Activated CD8-positive, alpha-beta T cell treated with anti-CD3 and anti-CD28 coated beads for 36 hours (primary cell): ENCODE measurements around the gene CHST8. TPM values are rescaled to one million over a fixed set of nuclear protein-coding genes. Genes with fewer than 3 reads are reported as not detected.
A peak's percentile ranks its signal among the peaks of the same experiment; 100 is the strongest.
"Not testable (repeated sequence)": the region's sequence is repeated elsewhere in the genome, so short reads cannot be mapped to it uniquely, and the experiment has no call there.

Source experiments
- ATAC-seq: fragments of 200-7000 bp; cut with Tn5 transposase; one replicate; pipeline ENCODE4 v1.10.0; 2021; ENCODE audit warnings: mild to moderate bottlenecking, moderate library complexity
- CTCF ChIA-PET: fragments of 350-600 bp; sonication (Branson Sonifier 250); formaldehyde crosslinking; loops from one replicate; lab custom pipeline; 2021; ENCODE audit warnings: antibody characterized with exemption; lab: Charles Lee
- POLR2A ChIA-PET: fragments of 350-600 bp; sonication (Branson Sonifier 250); formaldehyde crosslinking; loops from one replicate; lab custom pipeline; 2021; ENCODE audit warnings: antibody characterized with exemption; lab: Charles Lee
- DNase-seq: peaks from one replicate; pipeline ENCODE4 v3.0.0-alpha.2; 2020
- H3K27ac Mint-ChIP-seq: one replicate; pipeline ENCODE4 v1.8.0; 2021; ENCODE audit warnings: mild to moderate bottlenecking, mixed read lengths
- H3K27me3 Mint-ChIP-seq: one replicate; pipeline ENCODE4 v1.8.0; 2021; ENCODE audit warnings: mixed read lengths
- H3K36me3 Mint-ChIP-seq: one replicate; pipeline ENCODE4 v1.8.0; 2021; ENCODE audit warnings: low read depth, mixed read lengths
- H3K4me1 Mint-ChIP-seq: one replicate; pipeline ENCODE4 v1.8.0; 2021; ENCODE audit warnings: low read depth, mixed read lengths
- H3K4me3 Mint-ChIP-seq: one replicate; pipeline ENCODE4 v1.8.0; 2021; ENCODE audit warnings: mild to moderate bottlenecking, moderate library complexity, mixed read lengths
- H3K9me3 Mint-ChIP-seq: one replicate; pipeline ENCODE4 v1.8.0; 2021; ENCODE audit warnings: mixed read lengths
- CTCF ChIP-seq: fragments of 200-600 bp; IDR thresholded peaks from one replicate; pipeline ENCODE4 v1.8.0; 2022; ENCODE audit warnings: antibody characterized with exemption, mild to moderate bottlenecking
- intact Hi-C: fragments of 100-400 bp; cut with micrococcal nuclease; formaldehyde crosslinking; loops from one replicate; pipeline ENCODE4 v1.10.0; 2022
- total RNA-seq, 2 experiments: library from RNA; stranded (reverse); gene quantifications; one replicate each; pipeline ENCODE4 v1.2.3, GENCODE V29; 2021

The CHST8 gene
- total RNA-seq, 2 experiments from 2014 or later, result not detected

- H3K27ac Mint-ChIP-seq, result no peak overlapping the region
- no peaks in the 10 kb centered on the region for H3K9me3 Mint-ChIP-seq
- CTCF ChIA-PET, result no interaction called here
- no peak overlapping the region for H3K4me3 Mint-ChIP-seq
- H3K36me3 Mint-ChIP-seq, result no peaks in the 10 kb centered on the region
- ATAC-seq (no peak), DNase-seq (no peak)
- no peaks in the 10 kb centered on the region for H3K4me1 Mint-ChIP-seq
- TF ChIP-seq CTCF, result no peak
- H3K27me3 Mint-ChIP-seq, result peaks cover 5% of the 10 kb centered on the region
- intact Hi-C loops, result no loop called here
- POLR2A ChIA-PET, result no interaction called here
Observed at GRCh38 chr19:33813391-33814101, 191.8 kb downstream of the CHST8 start.

GRCh38 chr19:33814181-33815165 is 192.7 kb downstream of the CHST8 start:
- POLR2A ChIA-PET, result interaction anchor here (1.1 kb wide), 1 partner anchor 55 kb away, joined by 3 read pairs; no protein-coding TSS in a partner anchor
- no peak overlapping the region for H3K4me3 Mint-ChIP-seq
- CTCF ChIA-PET, result no interaction called here
- H3K27ac Mint-ChIP-seq, result no peak overlapping the region
- H3K9me3 Mint-ChIP-seq, result no peaks in the 10 kb centered on the region
- H3K4me1 Mint-ChIP-seq, result peaks cover 3% of the 10 kb centered on the region
- no peaks in the 10 kb centered on the region for H3K36me3 Mint-ChIP-seq
- no peak for DNase-seq
- no peak for ATAC-seq
- peaks cover 11% of the 10 kb centered on the region for H3K27me3 Mint-ChIP-seq
- intact Hi-C loops, result no loop called here
- no peak for TF ChIP-seq CTCF

GRCh38 chr19:33815380-33816340 is 193.9 kb downstream of the CHST8 start:
- ChIA-PET POLR2A (interaction anchor here (1.1 kb wide), 1 partner anchor 54 kb away, joined by 3 read pairs; no protein-coding TSS in a partner anchor), CTCF (no interaction called here)
- no peak for TF ChIP-seq CTCF
- H3K27me3 Mint-ChIP-seq, result peaks cover 13% of the 10 kb centered on the region
- no peak overlapping the region for H3K27ac Mint-ChIP-seq
- no peaks in the 10 kb centered on the region for H3K36me3 Mint-ChIP-seq
- peaks cover 6% of the 10 kb centered on the region for H3K4me1 Mint-ChIP-seq
- DNase-seq (no peak), ATAC-seq (no peak)
- H3K4me3 Mint-ChIP-seq, result no peak overlapping the region
- H3K9me3 Mint-ChIP-seq, result no peaks in the 10 kb centered on the region
- intact Hi-C loops, result no loop called here

GRCh38 chr19:33818411-33818810 is 196.7 kb downstream of the CHST8 start:
- ChIA-PET POLR2A (no interaction called here), CTCF (interaction anchor here (4.2 kb wide), 1 partner anchor 40 kb away, joined by 23 read pairs; no protein-coding TSS in a partner anchor)
- no peak for ATAC-seq
- Mint-ChIP-seq H3K4me1 (peaks cover 11% of the 10 kb centered on the region), H3K27me3 (peaks cover 21% of the 10 kb centered on the region), H3K27ac (no peak overlapping the region), H3K36me3 (no peaks in the 10 kb centered on the region), H3K9me3 (no peaks in the 10 kb centered on the region), H3K4me3 (no peak overlapping the region)
- intact Hi-C loops, result no loop called here
- no peak for DNase-seq
- TF ChIP-seq CTCF, result no peak

- POLR2A ChIA-PET, result interaction anchor here (0.8 kb wide), 1 partner anchor 21 kb away, joined by 3 read pairs; no protein-coding TSS in a partner anchor
- H3K9me3 Mint-ChIP-seq, ATAC-seq, intact Hi-C loops, DNase-seq, H3K27ac Mint-ChIP-seq, H3K36me3 Mint-ChIP-seq: not testable (repeated sequence)
- Mint-ChIP-seq H3K4me3 (peak overlapping the region; percentile 12), H3K27me3 (peaks cover 21% of the 10 kb centered on the region), H3K4me1 (peaks cover 11% of the 10 kb centered on the region)
- CTCF ChIA-PET, result interaction anchor here (1.2 to 4.2 kb wide), 3 partner anchors 16 to 41 kb away, joined by 4 to 23 read pairs (median 5); no protein-coding TSS in a partner anchor
Observed at GRCh38 chr19:33819078-33819477, 197.3 kb downstream of the CHST8 start.
